HS-5 (cell line): ENCODE results near the gene RAC2.

Experiments
- DNase-seq: peaks from one replicate; pipeline ENCODE4 v3.0.0-alpha.2; 2012; ENCODE audit warnings: low read depth

Gene RAC2

GRCh38 chr22:37244114-37244921 lies at the start of gene RAC2:
RAC2 (minus strand) TSS chr22:37244269; CDS start chr22:37244148, 121 bp downstream.
- no peak for DNase-seq

- DNase-seq = no peak
Observed at GRCh38 chr22:37293172-37293571, 49.1 kb upstream of the RAC2 start.

GRCh38 chr22:37292641-37293040 lies 48.6 kb upstream of the RAC2 start:
- DNase-seq = no peak

GRCh38 chr22:37291559-37292298 lies 47.7 kb upstream of the RAC2 start:
- no peak for DNase-seq

GRCh38 chr22:37290737-37291136 lies 46.7 kb upstream of the RAC2 start:
- DNase-seq = no peak

GRCh38 chr22:37289156-37289735 lies 45.2 kb upstream of the RAC2 start:
- DNase-seq = no peak

- no peak for DNase-seq
Observed at GRCh38 chr22:37288521-37288920, 44.5 kb upstream of the RAC2 start.

GRCh38 chr22:37287550-37287951 lies 43.5 kb upstream of the RAC2 start:
- no peak for DNase-seq

- DNase-seq = no peak
Observed at GRCh38 chr22:37285937-37286336, 41.9 kb upstream of the RAC2 start.

GRCh38 chr22:37284805-37285355 lies 40.8 kb upstream of the RAC2 start:
- no peak for DNase-seq

- no peak for DNase-seq
Observed at GRCh38 chr22:37284126-37284804, 40.2 kb upstream of the RAC2 start.

GRCh38 chr22:37283393-37283937 lies 39.4 kb upstream of the RAC2 start:
- DNase-seq = no peak

GRCh38 chr22:37282385-37282677 lies 38.3 kb upstream of the RAC2 start, which contains the start of gene CYTH4:
CYTH4 (plus strand) TSS chr22:37282508; CDS start chr22:37282570, 62 bp downstream.
- no peak for DNase-seq

GRCh38 chr22:37281646-37282384 lies 37.7 kb upstream of the RAC2 start:
- DNase-seq = no peak

GRCh38 chr22:37281195-37281594 lies 37.1 kb upstream of the RAC2 start:
- no peak for DNase-seq

- no peak for DNase-seq
Observed at GRCh38 chr22:37280718-37281117, 36.6 kb upstream of the RAC2 start.

- no peak for DNase-seq
Observed at GRCh38 chr22:37279331-37280181, 35.5 kb upstream of the RAC2 start.

- DNase-seq = no peak
Observed at GRCh38 chr22:37278261-37278660, 34.2 kb upstream of the RAC2 start.

GRCh38 chr22:37277384-37277783 lies 33.3 kb upstream of the RAC2 start:
- DNase-seq = no peak

GRCh38 chr22:37276776-37277175 lies 32.7 kb upstream of the RAC2 start:
- no peak for DNase-seq
